ENCODE data around the gene AGMO.

DNA sequence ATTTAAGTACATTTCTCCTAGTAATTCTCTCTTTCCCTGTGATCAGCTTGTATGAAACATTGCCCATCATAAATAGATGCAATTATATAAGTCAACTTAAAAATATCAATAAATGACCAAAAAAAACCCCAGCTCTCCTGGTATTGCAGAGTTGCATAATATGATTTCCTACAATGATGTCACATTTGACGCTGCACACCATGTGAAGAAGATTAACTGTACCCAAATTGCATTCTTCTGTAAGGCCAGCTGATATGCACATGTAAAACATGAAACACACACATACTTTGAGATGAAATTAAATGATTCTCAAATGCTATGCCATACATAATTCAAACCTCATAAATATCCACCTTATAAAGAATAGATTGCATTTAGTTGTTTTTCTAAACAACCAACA, 115.5 kb downstream of the AGMO start:
- TF ChIP-seq, protein P1, sequence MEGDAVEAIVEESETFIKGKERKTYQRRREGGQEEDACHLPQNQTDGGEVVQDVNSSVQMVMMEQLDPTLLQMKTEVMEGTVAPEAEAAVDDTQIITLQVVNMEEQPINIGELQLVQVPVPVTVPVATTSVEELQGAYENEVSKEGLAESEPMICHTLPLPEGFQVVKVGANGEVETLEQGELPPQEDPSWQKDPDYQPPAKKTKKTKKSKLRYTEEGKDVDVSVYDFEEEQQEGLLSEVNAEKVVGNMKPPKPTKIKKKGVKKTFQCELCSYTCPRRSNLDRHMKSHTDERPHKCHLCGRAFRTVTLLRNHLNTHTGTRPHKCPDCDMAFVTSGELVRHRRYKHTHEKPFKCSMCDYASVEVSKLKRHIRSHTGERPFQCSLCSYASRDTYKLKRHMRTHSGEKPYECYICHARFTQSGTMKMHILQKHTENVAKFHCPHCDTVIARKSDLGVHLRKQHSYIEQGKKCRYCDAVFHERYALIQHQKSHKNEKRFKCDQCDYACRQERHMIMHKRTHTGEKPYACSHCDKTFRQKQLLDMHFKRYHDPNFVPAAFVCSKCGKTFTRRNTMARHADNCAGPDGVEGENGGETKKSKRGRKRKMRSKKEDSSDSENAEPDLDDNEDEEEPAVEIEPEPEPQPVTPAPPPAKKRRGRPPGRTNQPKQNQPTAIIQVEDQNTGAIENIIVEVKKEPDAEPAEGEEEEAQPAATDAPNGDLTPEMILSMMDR (IDR thresholded peaks at IDR 0.05; ENCODE audit: low read depth, low read length, missing input control): no peak
- TF ChIP-seq RXRA (IDR thresholded peaks at IDR 0.05) (no peak), YY1 (IDR thresholded peaks at IDR 0.05) (no peak), RAD21 (IDR thresholded peaks at IDR 0.05) (no peak)
- TF ChIP-seq, protein P2, sequence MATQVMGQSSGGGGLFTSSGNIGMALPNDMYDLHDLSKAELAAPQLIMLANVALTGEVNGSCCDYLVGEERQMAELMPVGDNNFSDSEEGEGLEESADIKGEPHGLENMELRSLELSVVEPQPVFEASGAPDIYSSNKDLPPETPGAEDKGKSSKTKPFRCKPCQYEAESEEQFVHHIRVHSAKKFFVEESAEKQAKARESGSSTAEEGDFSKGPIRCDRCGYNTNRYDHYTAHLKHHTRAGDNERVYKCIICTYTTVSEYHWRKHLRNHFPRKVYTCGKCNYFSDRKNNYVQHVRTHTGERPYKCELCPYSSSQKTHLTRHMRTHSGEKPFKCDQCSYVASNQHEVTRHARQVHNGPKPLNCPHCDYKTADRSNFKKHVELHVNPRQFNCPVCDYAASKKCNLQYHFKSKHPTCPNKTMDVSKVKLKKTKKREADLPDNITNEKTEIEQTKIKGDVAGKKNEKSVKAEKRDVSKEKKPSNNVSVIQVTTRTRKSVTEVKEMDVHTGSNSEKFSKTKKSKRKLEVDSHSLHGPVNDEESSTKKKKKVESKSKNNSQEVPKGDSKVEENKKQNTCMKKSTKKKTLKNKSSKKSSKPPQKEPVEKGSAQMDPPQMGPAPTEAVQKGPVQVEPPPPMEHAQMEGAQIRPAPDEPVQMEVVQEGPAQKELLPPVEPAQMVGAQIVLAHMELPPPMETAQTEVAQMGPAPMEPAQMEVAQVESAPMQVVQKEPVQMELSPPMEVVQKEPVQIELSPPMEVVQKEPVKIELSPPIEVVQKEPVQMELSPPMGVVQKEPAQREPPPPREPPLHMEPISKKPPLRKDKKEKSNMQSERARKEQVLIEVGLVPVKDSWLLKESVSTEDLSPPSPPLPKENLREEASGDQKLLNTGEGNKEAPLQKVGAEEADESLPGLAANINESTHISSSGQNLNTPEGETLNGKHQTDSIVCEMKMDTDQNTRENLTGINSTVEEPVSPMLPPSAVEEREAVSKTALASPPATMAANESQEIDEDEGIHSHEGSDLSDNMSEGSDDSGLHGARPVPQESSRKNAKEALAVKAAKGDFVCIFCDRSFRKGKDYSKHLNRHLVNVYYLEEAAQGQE (IDR thresholded peaks at IDR 0.05): no peak
- TF ChIP-seq, protein P3, sequence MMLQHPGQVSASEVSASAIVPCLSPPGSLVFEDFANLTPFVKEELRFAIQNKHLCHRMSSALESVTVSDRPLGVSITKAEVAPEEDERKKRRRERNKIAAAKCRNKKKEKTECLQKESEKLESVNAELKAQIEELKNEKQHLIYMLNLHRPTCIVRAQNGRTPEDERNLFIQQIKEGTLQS (IDR thresholded peaks at IDR 0.05): no peak
- TF ChIP-seq, protein P4, sequence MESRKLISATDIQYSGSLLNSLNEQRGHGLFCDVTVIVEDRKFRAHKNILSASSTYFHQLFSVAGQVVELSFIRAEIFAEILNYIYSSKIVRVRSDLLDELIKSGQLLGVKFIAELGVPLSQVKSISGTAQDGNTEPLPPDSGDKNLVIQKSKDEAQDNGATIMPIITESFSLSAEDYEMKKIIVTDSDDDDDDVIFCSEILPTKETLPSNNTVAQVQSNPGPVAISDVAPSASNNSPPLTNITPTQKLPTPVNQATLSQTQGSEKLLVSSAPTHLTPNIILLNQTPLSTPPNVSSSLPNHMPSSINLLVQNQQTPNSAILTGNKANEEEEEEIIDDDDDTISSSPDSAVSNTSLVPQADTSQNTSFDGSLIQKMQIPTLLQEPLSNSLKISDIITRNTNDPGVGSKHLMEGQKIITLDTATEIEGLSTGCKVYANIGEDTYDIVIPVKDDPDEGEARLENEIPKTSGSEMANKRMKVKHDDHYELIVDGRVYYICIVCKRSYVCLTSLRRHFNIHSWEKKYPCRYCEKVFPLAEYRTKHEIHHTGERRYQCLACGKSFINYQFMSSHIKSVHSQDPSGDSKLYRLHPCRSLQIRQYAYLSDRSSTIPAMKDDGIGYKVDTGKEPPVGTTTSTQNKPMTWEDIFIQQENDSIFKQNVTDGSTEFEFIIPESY (IDR thresholded peaks at IDR 0.05): no peak

Measured in liver (tissue), 3 donors.